Aorta (tissue), 5 donors: ENCODE results near the gene FGFBP2. TPM values are rescaled to one million over a fixed set of nuclear protein-coding genes. Genes with fewer than 3 reads are reported as not detected.

ENCODE experiments used
- ATAC-seq: fragments of 200-7000 bp; cut with Tn5 transposase; one replicate; pipeline ENCODE4 v1.9.1; 2022; ENCODE audit warnings: moderate library complexity; ENCODE audit not compliant: low FRiP score
- DNase-seq, 2 donors: peaks; one replicate each; pipeline ENCODE4 v3.0.0-alpha.2; 2020
- H3K27ac ChIP-seq, 2 donors: one replicate each; pipeline ENCODE4 v1.5.1; 2013; ENCODE audit warnings: low read length in 2 of 2, mild to moderate bottlenecking in 2 of 2, moderate library complexity in 2 of 2, control low read depth in 1 of 2, inconsistent platforms in 1 of 2, low read depth in 1 of 2
- H3K27me3 ChIP-seq, 2 donors: one replicate each; pipeline ENCODE4 v1.6.1; 2013; ENCODE audit warnings: control low read depth in 1 of 2, low read length in 1 of 2, mild to moderate bottlenecking in 1 of 2, moderate library complexity in 1 of 2; ENCODE audit not compliant: insufficient read depth in 2 of 2, control insufficient read depth in 1 of 2
- H3K36me3 ChIP-seq, 2 donors: one replicate each; pipeline ENCODE4 v1.6.1; 2013; ENCODE audit warnings: control low read depth in 1 of 2, low read length in 1 of 2, mild to moderate bottlenecking in 1 of 2; ENCODE audit not compliant: insufficient read depth in 2 of 2, control insufficient read depth in 1 of 2
- H3K4me1 ChIP-seq, 2 donors: one replicate each; pipeline ENCODE4 v1.6.1; 2013; ENCODE audit warnings: low read length in 2 of 2, control low read depth in 1 of 2, mild to moderate bottlenecking in 1 of 2, moderate library complexity in 1 of 2; ENCODE audit not compliant: insufficient read depth in 2 of 2, control insufficient read depth in 1 of 2
- H3K4me3 ChIP-seq, 2 donors: one replicate each; pipeline ENCODE4 v1.5.1; 2013; ENCODE audit warnings: low read length in 2 of 2, control low read depth in 1 of 2, mild to moderate bottlenecking in 1 of 2
- H3K9me3 ChIP-seq: one replicate; pipeline ENCODE4 v1.6.1; 2013; ENCODE audit warnings: mild to moderate bottlenecking, low read length; ENCODE audit not compliant: control insufficient read depth
- WGBS, 2 donors: extraction: QIAGEN DNeasy Blood & Tissue Kit; methylation state at CpG; one replicate each; pipeline ENCODE4 v1.1.7; 2013; 5-methylcytosine and 5-hydroxymethylcytosine counted together
- intact Hi-C, 2 donors: fragments of 100-400 bp; cut with DNase I; formaldehyde crosslinking; loops; one replicate each; pipeline versions ENCODE4 v1.14.2 to v1.15.0; 2022
- polyA plus RNA-seq, 2 donors: library from polyadenylated mRNA; stranded (reverse); fragments of 200-250 nt; gene quantifications; one replicate each; pipeline ENCODE4 v1.2.3, GENCODE V29; 2013
- total RNA-seq, 2 donors: library from RNA; stranded (reverse); fragmentation: NEBNext Ultra II Directional; extraction: Animal tissue kit (Norgen Biotek cat#: 25700); gene quantifications; one replicate each; pipeline ENCODE4 v1.2.1, GENCODE V29; 2021
- donor health status: healthy with polysubstance abuse.
- donor health status: Bipolar disorder and iron deficiency.
- donor health status: DM: no; HTN: no; CAD: no.
- donor health status: DM: no; HTN: no; CAD: no.
- donor health status: DM: yes; HTN: yes; CAD: no.

The FGFBP2 gene
- total and polyA plus RNA-seq, 4 donors = 0.84 to 1.6 TPM; not detected in 2

- intact Hi-C loops = no loop called here
- Histone ChIP-seq H3K36me3 (peaks cover 0 to 2% of the 10 kb centered on the region in 2 donors), H3K27ac (no peak overlapping the region), H3K27me3 (no peaks in the 10 kb centered on the region), H3K4me1 (no peaks in the 10 kb centered on the region), H3K4me3 (no peak overlapping the region), H3K9me3 (no peaks in the 10 kb centered on the region)
- ATAC-seq = peak; percentile 11
- no peak for DNase-seq
- 74 to 77% methylated on average over 7 of the region's 7 CpGs for WGBS, 2 donors
These were observed 13.8 kb upstream of the FGFBP2 start for GRCh38 chr4:15976456-15977447.

- DNase-seq = no peak
- Histone ChIP-seq H3K27me3 (no peaks in the 10 kb centered on the region), H3K36me3 (peaks cover 0 to 2% of the 10 kb centered on the region in 2 donors), H3K27ac (no peak overlapping the region), H3K9me3 (peaks cover under 1% of the 10 kb centered on the region), H3K4me1 (no peaks in the 10 kb centered on the region), H3K4me3 (no peak overlapping the region)
- intact Hi-C loops = no loop called here
- no peak for ATAC-seq
- WGBS, 2 donors = 83 to 86% methylated on average over 9 of the region's 9 CpGs
These were observed 8.3 kb upstream of the FGFBP2 start for GRCh38 chr4:15971068-15971801.

DNA sequence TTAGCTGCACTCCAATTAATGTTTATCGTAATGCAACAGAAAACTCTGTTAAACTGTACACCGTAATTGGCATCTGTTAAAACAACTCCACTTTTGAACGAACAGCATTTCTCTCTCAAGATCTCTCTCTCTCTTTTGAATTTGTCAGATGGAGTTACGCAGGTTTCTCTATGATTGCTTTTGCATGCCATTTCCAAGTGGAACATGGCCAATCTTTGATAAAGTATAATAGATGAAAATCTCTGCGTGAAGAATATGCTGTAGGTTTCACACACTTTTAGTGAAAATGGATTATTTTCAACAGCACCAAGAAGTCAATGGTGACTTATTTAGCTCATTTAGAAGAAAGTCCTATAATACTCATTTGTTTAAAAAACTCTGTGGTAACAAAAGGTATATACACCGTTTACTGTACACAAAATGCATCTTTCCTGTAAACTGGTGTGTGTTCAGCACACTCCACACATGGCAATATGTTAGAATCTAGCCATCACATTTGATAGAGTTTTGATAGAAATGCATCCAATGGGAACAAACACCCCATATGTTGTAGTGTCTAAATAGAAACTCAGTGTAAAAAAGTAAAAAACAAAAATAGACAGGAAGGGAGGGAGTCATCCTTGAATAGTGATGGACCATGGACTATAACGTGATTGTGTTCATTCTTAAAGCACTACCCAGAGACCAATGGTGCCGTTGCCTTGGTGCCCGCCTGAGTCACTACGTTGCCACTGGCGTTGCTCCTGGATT, 5.8 kb upstream of the FGFBP2 start:
- H3K27ac ChIP-seq = no peak overlapping the region
- H3K4me1 ChIP-seq = no peaks in the 10 kb centered on the region
- whole genome bisulfite sequencing, 2 donors = 81 to 85% methylated on average over 11 of the region's 11 CpGs
- H3K36me3 ChIP-seq = no peaks in the 10 kb centered on the region
- H3K27me3 ChIP-seq = no peaks in the 10 kb centered on the region
- H3K9me3 ChIP-seq = peaks cover 2% of the 10 kb centered on the region
- no peak overlapping the region for H3K4me3 ChIP-seq
- intact Hi-C loops = no loop called here
- ATAC-seq (no peak), DNase-seq (no peak)

DNA sequence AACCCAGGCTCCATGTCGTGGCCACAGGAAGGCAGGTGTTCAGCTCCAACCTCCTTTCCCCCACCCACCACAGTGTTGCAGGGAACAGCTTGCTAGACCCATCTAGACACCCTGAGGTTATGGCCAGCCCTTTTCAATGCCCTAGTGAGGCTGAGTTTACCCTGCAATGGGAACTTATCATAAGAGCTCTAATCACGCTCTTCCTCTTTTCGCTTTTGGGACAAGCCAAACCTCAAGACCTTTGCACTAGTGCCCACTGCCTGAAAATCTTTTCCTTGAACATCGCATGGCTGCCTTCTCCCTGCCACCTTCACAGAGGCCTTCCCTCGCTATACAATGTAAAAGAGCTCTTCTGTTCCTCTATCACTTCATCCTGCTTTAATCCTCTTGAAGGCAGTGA, 2.4 kb upstream of the FGFBP2 start:
- whole genome bisulfite sequencing, 2 donors = 86 to 87% methylated on average over 5 of the region's 5 CpGs
- Histone ChIP-seq H3K27me3 (no peaks in the 10 kb centered on the region), H3K9me3 (peaks cover 2% of the 10 kb centered on the region), H3K27ac (no peak overlapping the region), H3K4me1 (no peaks in the 10 kb centered on the region), H3K4me3 (no peak overlapping the region), H3K36me3 (no peaks in the 10 kb centered on the region)
- DNase-seq = no peak
- intact Hi-C loops = no loop called here
- ATAC-seq = no peak

DNA sequence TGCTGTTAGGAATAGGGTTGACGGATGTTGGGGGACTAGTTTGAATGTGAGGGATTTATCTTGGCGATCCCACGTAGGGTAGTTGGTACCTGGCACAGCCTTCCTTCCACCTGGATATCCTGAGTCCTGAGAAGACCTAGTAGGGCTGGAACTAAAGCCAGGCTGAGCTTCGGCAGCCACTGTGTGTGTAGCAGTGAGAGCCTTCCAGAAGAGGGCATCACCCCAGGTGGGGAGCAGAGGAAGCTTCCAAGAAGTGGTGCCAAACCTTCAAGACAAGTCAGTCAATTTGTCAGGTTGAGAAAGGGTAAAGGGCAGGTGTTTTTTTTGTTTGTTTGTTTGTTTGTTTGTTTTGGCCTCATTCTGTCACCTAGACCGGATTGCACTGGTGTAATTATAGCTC, 1.2 kb upstream of the FGFBP2 start:
- Histone ChIP-seq H3K36me3 (no peaks in the 10 kb centered on the region), H3K27ac (no peak overlapping the region), H3K27me3 (no peaks in the 10 kb centered on the region), H3K9me3 (peaks cover 2% of the 10 kb centered on the region), H3K4me1 (no peaks in the 10 kb centered on the region), H3K4me3 (no peak overlapping the region)
- no peak for DNase-seq
- intact Hi-C loops = no loop called here
- no peak for ATAC-seq
- 70 to 75% methylated on average over 5 of the region's 5 CpGs for WGBS, 2 donors

GRCh38 chr4:15963576-15963975, 601 bp upstream of the FGFBP2 start:
- WGBS, 2 donors = 65 to 68% methylated on average over 4 of the region's 4 CpGs
- intact Hi-C loops = no loop called here
- Histone ChIP-seq H3K36me3 (no peaks in the 10 kb centered on the region), H3K4me3 (no peak overlapping the region), H3K27ac (no peak overlapping the region), H3K9me3 (peaks cover 2% of the 10 kb centered on the region), H3K27me3 (no peaks in the 10 kb centered on the region), H3K4me1 (no peaks in the 10 kb centered on the region)
- DNase-seq (no peak), ATAC-seq (no peak)

DNA sequence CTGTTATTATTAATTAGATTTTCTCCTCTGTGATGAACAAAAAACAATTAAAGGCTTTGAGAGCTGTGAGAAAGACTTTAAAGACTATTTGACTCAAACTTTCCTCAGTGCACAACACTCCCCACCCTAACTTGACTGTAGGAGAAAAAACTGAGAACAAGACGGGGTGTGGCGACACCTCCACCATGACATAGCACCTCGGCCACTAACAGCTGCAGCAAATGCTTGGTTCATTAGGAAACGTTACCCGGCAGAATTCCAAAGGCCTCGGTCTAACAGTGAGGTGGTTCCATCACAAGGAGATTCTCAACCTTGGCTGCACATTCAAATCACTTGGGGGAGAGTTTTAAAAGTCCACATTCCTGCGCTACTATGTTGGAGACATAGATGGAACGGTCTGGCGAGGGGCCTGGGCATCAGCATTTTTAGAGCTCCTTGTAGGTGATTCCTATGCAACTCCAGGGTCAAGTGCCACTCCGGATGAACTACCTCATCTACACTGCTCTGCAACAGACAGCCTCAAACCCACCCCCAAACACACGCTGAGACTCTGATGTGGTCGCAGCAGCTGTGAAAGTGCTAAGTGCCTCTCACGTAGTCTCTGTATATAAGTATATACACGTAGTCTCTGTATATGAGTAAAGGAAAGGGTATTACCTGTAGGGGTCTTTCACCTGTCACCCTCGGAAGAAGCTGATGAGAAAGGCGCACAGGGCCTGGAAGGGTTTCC, 1.0 kb downstream of the FGFBP2 start:
- DNase-seq (no peak), ATAC-seq (no peak)
- intact Hi-C loops = no loop called here
- no peak overlapping the region for H3K27ac ChIP-seq
- H3K4me1 ChIP-seq = no peaks in the 10 kb centered on the region
- 87 to 90% methylated on average over 16 of the region's 16 CpGs for WGBS, 2 donors
- no peak overlapping the region for H3K4me3 ChIP-seq
- H3K36me3 ChIP-seq = no peaks in the 10 kb centered on the region
- H3K9me3 ChIP-seq = peaks cover 2% of the 10 kb centered on the region
- no peaks in the 10 kb centered on the region for H3K27me3 ChIP-seq

DNA sequence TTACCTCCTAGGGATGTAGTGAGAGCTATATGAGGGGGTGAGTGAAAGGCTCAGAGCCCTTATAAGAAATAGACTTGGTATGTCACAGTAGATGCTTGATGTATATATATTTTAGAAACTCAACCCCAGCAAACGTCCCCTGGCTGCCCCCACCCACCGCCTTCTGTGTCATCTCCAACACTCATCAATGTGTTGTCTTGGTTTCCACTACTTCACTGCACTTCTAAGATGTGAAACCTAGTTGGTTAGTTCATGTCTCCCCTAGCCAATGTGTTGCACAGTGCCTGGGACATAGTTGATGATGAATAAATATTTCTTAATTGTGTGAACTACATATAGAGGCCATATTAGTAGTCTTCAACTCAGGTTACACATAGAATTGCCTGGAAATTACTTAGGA, 4.4 kb downstream of the FGFBP2 start:
- Histone ChIP-seq H3K27ac (no peak overlapping the region), H3K4me1 (no peaks in the 10 kb centered on the region), H3K4me3 (no peak overlapping the region), H3K27me3 (no peaks in the 10 kb centered on the region), H3K9me3 (no peaks in the 10 kb centered on the region), H3K36me3 (no peaks in the 10 kb centered on the region)
- 80 to 87% methylated on average over 2 of the region's 2 CpGs for WGBS, 2 donors
- DNase-seq = no peak
- intact Hi-C loops = loop anchor here (5.0 to 10.0 kb wide), 3 partner anchors 214 to 481 kb away; no protein-coding TSS in a partner anchor
- no peak for ATAC-seq
